ELR (cell line): ENCODE results near the gene SLC35A2.
A peak's percentile ranks its signal among the peaks of the same experiment; 100 is the strongest.

ENCODE experiments used
- DNase-seq: peaks from one replicate; pipeline ENCODE4 v3.0.0-alpha.2; 2015; ENCODE audit warnings: low read depth

The SLC35A2 gene

GRCh38 chrX:48927736-48928382 is 16.4 kb upstream of the SLC35A2 start:
- DNase-seq = no peak

GRCh38 chrX:48927123-48927522 is 15.7 kb upstream of the SLC35A2 start:
- DNase-seq = no peak

GRCh38 chrX:48924270-48924669 is 12.8 kb upstream of the SLC35A2 start:
- DNase-seq = no peak

GRCh38 chrX:48923771-48924170 is 12.3 kb upstream of the SLC35A2 start:
- no peak for DNase-seq

GRCh38 chrX:48920718-48921104 is 9.3 kb upstream of the SLC35A2 start:
- DNase-seq = no peak

GRCh38 chrX:48919947-48920717 is 8.7 kb upstream of the SLC35A2 start:
- no peak for DNase-seq

GRCh38 chrX:48919360-48919841 is 8.0 kb upstream of the SLC35A2 start:
- peak; percentile 45 for DNase-seq

- peak; percentile 93 for DNase-seq
Observed at GRCh38 chrX:48918643-48919340, 7.3 kb upstream of the SLC35A2 start, which contains the start of gene PIM2. Gene PIM2, minus strand, starts transcription at chrX:48919024. Its CDS starts 190 bp downstream, at chrX:48918834.

GRCh38 chrX:48918301-48918642 is 6.8 kb upstream of the SLC35A2 start:
- no peak for DNase-seq

GRCh38 chrX:48917139-48918001 is 5.9 kb upstream of the SLC35A2 start:
- DNase-seq = peak; percentile 89

- no peak for DNase-seq
Observed at GRCh38 chrX:48914593-48915493, 3.4 kb upstream of the SLC35A2 start.

GRCh38 chrX:48913605-48914366 is 2.3 kb upstream of the SLC35A2 start:
- no peak for DNase-seq

- peak; percentile 24 for DNase-seq
Observed at GRCh38 chrX:48910926-48911411, 477 bp downstream of the SLC35A2 start.

GRCh38 chrX:48909703-48910294 is 1.6 kb downstream of the SLC35A2 start:
- DNase-seq = no peak

- DNase-seq = no peak
Observed at GRCh38 chrX:48908600-48908999, 2.8 kb downstream of the SLC35A2 start.

- DNase-seq = no peak
Observed at GRCh38 chrX:48905090-48905790, 6.2 kb downstream of the SLC35A2 start.

GRCh38 chrX:48904626-48905025 is 6.8 kb downstream of the SLC35A2 start:
- no peak for DNase-seq

GRCh38 chrX:48904180-48904579 is 7.3 kb downstream of the SLC35A2 start:
- no peak for DNase-seq

GRCh38 chrX:48903290-48903689 is 8.2 kb downstream of the SLC35A2 start:
- no peak for DNase-seq
